GM19351 (cell line): ENCODE data around the gene TMEM204.

Source experiments
- ATAC-seq: cut with Tn5 transposase; IDR thresholded peaks from one replicate; pipeline ENCODE4 v1.9.1; 2021; ENCODE audit warnings: mild to moderate bottlenecking, moderate library complexity; ENCODE audit not compliant: unreplicated experiment

Gene TMEM204

DNA sequence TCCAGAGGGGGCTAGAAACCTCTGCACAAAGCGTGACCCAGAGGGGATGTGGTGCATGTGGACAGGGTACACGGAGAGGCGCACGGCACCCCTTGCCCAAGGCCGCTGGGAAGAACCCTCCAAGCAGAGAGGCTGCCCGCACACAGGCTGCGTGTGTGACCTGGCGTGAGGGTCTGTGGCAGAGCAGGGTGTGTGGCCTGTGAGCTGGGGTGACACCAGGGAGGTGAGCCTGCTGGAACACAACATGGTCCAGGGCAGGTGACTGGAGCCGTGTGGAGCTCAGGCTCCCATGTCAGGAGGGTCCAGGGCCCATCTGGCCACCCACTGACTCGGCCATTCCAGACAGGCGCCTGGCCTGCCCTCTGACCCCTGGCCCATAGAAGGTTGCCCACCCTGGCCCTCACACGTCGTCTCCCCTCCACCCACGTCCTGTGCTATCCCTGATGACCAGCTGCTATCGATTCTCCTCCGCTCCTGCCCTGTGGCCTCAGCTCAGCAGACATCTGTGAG is 14.8 kb upstream of the TMEM204 start:
- no peak for ATAC-seq

DNA sequence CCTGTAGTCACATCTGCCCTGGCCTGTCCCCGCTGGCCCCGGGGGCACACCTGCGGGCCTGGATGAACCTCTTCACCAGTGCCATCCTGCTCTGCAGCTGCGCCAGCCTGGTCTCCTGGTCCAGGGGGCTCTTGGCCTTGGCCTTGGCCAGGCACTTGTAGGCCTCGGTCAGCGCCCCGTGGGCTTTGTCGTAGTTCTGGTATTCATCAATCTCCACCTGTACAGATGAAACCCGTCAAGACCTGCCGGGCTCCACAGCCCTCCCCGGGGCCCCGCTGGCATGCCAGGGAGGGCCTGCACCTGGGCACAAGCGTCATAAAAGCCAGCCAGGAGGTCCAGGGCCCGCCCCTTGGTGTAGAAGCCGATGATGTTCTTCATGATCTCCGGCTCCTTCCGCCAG is 13.6 kb upstream of the TMEM204 start:
- no peak for ATAC-seq

DNA sequence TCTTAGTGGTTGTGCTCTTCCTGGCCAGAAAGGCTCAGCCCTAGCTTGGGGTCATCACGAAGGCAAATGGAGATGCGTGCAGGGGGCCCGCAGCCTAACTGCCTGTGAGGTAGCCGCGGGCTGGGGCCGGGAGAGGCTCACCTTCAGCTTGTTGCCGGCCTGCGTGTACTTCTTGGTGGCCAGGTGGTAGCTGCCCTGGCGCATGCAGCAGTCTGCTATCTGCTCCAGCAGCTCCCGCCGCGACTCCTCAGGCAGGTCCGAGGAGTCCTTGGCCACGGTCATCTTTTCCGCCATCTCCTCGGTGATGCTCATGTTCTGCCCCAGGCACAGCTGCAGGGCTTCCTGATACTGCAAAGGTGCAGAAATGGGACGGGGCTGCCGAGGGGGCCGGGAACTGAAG is 13.0 kb upstream of the TMEM204 start:
- ATAC-seq = no peak

DNA sequence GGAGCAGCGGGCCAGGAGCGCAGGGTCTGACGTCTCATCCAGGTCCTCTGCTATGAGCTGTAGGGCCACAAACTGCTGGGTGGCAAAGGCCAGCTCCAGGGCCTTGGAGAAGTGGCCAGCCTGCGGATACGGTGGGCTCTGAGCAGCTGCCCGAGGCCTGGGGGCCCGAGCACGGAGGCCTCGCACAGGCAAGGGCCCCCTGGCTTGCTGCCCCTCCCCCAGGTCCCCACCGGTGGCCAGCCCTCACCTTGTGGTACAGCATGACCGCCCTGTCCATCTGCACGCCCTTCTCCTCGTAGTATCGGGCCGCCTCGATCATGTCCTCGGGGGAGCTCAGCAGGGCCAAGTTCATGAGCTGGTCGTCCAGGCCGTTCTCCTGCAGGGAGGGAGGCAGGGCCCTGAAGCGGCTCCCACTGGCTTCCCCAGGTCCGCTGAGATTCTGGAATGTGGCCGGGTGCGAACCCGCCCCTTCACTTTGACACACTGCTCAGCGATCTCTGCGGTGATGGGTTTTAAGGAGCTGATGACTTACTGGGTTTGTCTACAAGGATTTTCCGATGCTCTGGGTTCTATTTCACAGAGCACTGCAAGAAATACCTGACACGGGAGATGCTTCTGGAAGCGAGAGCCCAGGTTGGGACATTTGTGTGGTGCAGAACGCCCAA is 9.8 kb upstream of the TMEM204 start:
- no peak for ATAC-seq

DNA sequence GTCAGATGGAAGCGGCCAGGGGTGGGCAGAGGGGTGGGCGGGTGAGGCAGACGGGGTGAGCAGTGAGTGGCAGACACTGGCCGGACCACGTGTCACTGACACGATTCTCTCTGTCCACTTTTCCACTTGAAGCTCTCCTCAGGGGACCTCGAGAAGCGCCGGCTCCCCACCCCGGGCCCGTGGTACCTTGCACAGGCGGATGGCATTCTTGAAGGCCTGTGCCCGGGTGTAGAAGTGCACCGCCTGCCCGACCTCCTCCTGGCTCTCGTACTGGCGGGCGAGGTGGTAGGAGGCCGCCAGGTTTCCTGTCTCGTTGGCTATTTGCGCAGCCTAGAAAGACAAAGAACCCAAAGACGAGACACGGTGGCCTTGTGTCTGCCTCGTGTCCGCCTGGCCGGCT is 9.1 kb upstream of the TMEM204 start:
- no peak for ATAC-seq

DNA sequence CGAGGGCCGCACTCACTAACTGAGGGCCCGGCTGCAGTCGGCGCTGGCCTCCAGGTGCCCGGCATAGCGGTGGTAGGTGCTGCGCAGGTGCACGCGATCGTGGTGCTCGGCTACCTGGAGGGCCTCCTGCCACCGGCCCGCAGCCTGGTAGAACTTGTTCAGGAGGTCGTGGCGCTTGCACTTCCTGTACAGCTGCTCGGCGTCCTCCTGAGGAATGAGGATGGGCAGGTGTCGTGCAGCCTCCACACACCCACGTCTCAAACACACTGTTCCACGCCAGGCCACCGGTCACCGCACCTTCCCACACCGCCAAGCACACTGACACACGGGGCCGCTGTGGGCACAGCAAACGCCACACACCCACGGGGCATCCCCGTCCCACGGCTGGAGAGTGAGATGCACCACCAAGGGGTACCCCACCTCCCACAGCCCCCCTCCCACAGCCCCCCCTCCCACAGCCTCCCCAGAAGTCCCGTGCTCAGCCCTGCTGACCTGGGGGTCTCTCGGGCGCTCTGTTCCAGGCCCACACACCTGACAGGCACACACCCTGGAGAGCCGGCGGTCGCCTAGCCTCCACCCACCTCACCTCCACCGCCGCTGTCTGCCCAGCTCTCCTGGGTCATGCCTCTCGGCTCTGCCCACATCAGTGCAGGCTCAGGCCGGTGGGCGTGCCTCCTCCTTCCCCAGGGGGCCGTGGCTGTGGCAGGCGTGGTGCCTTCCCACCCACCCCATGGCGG is 7.4 kb upstream of the TMEM204 start:
- no peak for ATAC-seq

DNA sequence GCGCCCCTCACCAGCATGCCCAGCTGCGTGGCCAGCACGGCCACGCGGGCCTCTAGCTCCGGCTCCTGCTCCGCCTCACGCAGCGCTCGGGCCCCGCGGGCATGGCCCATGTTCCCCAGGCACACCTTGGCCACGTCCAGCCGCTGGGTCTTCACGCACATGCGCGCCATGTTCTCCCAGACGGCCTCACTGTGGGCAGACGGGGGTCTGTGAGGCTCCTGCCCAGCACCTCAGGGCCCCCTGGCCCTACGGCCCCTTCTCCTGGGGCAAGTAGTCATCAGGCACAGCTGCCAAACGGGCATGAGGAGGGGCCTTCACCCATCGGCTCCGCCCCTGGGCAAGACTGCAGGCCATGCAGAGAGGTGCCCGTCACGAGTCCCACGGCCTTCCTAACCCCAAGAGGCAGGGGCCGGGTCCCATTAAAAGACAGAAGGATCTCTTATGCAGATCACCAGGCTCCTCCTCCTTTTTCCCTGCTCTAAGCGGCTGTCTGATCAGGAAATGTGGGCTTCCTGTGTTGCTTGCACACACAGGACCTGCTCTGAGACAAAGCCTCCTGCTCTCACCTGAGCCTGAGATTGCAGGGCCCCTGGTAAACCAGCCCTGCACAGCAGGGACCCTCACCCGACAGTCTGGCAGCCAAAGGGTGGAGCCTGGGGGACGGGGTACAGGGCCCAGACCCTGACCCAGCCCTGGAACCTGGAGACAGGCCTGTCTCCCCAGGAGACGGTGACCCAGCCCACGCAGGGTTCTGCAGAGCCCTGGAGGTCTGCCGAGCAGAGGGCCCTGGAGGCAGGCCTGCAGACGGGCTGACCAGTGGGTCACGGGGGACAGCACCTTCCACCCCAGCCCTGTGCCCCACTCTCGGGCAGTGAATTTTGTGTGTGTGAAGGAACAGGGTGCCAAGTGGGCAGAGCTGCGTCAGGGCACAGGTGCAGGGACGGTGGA is 6.6 kb upstream of the TMEM204 start:
- no peak for ATAC-seq

DNA sequence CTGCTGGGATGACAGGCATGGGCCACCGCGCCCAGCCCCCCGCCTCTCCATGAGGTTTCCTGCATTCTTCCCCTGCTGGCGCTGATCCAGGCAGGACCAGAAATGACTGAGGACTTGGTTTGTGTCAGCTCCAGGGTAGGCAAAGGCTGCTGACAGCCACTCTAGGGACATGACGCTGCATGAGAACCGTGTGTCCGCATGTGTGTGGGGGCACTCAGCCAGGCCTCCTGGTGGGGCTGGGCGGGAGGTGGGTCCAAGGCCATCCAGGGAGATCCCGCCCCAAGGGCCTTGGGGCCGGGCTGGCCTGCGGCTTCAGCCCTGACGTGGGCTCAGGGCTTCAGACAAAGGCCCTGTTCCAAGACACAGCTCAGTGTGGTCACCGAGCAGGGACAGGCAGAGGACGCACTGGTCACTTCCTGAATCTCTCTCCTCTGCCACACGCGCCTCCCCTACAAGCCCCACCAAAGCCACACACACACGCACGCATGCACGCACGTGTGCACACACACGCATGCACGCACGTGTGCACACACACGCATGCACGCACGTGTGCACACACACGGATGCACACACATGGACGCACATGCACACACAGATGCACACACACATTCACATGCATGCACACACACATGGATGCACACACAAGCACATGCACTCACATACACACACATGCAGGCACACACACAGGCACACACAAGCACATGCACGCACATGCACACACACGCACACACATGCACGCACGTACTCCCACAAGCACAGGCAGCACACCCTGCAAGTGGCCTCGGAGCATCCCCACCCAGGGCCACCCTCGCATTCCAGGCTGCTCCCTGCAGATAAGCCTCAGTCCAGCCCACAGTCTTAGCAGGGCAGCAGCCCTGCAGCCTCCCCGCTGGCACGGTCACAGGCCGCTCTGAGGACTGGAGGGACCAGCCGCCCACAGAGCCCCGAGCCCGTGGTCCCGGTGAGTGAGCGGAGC is 5.3 kb upstream of the TMEM204 start:
- ATAC-seq = no peak

DNA sequence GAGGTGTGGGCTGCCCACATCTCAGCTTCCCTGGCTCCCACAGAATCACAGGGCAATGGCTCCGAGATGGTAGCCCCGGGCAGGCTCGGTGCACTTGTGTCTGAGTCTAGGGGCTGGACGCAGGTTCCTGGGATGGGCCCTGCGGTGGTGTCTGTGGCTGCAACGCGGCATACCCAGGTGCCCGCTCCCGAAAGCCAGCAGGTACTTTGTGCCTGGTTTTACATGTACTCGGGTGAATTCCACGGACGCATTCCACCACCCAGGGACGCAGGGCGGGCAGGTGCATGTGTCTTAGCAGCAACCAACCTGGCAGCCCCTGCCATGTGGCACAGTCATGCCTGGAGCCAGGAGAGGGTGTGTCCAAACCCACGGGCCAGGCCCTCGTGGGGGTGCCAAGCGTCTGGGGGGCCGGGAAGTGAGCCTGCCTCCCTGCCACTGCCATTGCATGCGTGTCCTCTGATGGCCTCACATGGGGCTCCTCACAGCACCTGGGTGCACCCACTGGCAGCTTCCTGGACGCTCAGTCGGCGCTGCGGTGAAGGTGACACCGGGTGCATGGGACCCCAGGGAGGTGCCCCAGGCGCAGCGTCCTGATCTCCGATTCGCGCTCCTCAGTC is 4.4 kb upstream of the TMEM204 start:
- ATAC-seq = no peak

DNA sequence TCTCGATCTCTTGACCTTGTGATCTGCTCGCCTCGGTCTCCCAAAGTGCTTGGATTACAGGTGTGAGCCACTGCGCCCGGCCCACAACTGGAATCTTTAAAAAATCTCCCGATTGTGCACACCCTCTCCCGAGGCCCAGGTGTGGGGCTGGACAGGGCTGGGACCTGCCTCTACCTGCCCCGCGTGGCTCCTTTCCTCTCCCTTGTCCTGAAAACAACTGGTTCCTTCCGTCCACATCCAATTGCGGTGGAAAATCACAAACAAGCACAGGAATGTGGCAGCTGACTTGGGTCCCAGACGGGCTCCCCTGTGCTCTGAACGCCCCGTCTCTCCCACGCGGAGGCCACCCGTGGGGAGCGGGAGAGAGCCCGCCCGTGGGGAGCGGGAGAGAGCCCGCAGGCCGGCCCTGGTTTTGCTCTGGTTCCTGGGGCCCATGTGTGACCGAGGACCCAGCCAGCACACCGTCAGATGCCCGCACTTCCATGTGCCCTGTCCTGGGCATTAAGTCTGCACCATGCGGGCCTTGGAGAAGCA is 3.0 kb upstream of the TMEM204 start:
- no peak for ATAC-seq

DNA sequence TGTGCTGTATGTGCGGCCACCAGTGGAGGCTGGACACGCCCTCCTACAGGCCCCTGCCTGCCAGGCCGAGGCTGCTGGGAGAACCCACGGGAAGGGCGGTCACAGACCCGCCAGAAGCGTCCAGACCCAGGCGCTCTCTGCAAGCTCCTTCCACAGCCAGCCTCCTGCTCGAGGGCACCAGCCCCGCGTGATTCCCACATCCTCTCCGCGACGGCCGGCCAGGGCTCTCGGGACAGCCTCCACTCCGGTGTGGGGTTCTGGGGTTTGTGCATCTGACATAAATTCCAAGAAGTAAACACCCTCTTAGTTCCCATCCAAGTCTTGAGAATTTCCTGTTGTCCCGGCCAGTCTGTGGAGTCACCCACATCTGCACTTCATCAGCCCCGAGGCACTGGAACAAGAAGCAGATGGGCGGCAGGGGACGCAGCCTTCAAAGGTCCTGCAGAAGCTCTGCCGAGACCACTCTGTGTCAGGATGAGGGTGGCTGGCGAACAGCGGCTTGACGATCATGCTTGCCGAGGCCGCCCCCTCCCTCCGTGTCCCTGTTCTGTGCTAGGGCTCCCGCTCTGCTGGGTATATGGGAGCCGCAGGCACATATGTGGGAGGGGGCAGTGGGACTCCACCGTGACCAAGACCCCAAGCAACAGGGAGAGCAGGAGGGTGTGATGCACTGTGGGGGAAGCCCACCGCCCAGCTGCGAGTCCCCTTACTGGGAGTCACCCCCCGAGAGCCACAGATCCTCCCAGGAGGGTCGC is 2.4 kb upstream of the TMEM204 start:
- no peak for ATAC-seq

DNA sequence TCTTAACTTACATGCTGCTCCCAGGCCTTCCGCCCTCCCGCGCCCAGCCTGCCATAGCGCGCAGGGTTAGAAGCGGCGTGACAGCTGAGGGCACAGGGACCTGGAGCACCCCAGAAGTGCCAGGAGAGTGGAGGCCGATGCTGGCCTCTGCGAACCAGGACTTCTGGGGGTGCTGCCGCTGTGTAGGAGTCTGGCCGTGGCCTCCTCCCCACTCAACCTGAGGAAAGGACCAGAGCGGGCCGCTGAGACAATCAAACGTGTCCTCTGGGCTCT is 1.9 kb upstream of the TMEM204 start:
- ATAC-seq = no peak

DNA sequence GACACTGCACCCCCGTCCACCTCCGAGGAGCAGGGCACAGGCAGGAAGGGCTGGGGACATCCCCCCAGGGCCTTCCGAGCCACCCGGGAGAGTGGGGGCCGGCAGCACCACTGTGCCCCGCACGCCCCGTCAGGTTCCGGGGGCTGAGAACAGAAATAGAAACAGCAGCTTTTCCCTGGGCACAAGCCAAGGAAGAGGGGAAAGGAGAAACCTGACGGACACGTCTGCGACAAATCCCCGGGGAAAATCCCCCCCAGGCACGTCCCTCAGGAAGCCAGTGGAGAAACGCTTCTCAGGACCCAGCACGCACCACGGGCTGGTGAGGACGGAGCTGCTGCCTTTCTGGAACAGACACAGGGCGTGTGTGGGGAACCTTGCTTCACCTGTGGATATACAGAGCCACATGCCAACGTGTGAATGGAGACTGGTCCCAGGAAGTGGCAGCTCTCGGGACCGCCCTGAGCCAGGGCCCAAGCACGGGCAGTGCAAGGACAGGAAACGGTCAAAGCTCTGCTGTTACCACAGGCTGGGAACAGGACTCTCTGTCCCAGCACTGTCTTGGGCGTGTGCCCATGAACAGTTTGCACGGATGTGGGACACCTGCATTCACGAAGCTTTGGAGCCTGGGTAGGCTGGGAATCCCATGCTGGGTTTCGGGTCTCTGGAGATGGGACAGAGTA is 1.2 kb upstream of the TMEM204 start:
- no peak for ATAC-seq

DNA sequence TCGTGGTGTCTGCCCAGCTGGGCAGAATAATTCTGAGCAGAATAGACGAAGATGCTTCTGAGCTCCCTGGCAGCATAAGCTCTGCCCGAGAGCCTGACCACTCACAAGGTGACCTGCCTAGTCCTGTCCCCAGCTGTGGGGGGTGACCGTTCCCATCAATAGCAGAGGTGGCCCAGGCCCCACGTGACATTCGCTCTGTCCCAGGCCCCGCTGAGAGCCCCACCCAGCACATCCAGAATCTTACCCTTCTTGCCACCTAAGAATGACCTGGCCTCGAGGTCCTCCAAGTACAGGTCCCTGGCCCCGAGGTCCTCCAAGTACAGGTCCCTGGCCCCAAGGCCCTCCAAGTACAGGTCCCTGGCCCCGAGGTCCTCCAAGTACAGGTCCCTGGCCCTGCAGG is 695 bp upstream of the TMEM204 start:
- ATAC-seq = no peak

DNA sequence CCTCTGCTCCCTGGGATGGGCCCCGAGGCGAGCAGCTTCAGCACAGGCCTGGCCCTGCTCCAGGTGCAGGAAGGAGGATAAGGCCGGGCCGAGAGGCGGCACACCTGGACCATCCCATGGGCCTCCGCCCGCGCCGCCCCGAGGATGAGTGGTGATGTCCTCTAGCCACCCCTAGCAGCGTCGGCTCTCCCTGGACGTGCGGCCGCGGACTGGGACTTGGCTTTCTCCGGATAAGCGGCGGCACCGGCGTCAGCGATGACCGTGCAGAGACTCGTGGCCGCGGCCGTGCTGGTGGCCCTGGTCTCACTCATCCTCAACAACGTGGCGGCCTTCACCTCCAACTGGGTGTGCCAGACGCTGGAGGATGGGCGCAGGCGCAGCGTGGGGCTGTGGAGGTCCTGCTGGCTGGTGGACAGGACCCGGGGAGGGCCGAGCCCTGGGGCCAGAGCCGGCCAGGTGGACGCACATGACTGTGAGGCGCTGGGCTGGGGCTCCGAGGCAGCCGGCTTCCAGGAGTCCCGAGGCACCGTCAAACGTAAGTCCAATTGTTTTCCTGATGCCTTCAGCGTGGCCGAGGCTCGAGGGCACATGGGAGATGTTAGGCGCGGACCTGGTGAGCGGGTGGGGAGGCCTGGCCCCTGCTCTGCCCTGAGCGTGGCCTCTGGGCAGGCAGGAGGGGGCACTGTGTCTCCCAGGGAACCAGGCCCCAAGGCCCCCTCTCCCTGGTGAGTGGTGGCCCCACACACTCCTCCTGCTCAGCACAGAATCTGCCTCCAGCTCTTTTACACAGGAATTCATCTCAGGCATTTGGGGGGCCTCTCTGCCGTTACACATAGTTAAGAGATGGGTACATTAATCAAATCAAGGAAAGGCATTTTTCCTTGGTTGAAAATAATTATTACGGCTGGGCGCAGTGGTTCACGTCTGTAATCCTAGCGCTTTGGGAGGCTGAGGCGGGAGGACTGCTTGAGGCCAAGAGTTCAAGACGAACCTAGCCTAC is 855 bp downstream of the TMEM204 start:
- ATAC-seq = no peak

DNA sequence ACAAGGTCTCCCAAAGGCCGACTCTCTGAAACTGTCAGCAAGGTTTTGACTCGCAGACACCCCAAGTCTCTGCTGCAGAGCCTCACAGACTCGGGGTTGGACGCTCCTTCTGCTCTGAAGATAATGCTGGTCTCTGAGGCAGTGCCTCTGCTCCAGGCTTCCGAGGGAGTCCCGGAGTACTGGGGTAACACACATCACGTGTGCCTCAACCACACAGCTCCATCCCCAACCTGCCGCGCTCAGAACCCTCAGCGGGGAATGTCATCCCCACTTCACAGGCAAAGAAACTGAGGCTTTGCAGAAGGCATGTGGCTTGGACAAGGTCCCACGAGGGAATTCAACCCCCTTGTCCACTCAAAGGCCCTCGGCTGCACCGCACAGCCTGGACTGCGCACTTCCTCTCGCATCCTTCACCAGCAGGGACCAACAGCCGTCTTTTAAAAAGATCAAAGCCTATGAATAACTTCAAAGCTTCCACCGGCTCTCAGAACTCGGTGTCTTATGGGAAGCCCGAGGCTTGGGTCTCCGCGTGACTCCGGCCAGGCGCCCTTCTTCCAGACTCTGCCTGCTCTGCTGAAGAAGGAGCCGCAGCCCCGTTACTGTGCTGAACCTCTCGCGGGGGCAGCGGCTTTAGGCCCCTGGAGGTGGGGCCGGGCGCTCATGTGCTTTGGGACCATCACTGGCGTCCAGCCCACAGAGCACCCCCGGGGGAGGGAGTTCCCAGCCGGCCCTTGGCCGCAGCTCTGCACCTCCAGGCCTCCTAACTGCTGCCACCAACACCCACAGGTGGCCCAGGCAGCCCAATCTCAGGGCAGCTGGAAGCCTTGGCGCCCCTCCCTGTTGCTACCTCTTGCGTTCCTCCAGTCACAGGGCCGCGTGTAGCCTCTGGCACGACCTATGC is 2.2 kb downstream of the TMEM204 start:
- no peak for ATAC-seq
